Lower leg skin (tissue), 4 donors: Measurements from ENCODE around the gene COQ4. TPM values are rescaled to one million over a fixed set of nuclear protein-coding genes. Genes with fewer than 3 reads are reported as not detected.

ENCODE experiments used
- DNase-seq, 2 donors: peaks; one replicate each; pipeline ENCODE4 v3.0.0-alpha.2; 2019; ENCODE audit warnings: low spot score in 2 of 2
- H3K4me3 ChIP-seq: fragments of 200-600 bp; sonication (generic); 2 replicates; pipeline ENCODE4 v1.5.1; 2017; ENCODE audit warnings: mild to moderate bottlenecking, low read depth; ENCODE audit not compliant: poor library complexity, severe bottlenecking
- CTCF ChIP-seq, 3 donors: fragments of 450-650 bp; IDR thresholded peaks; one replicate each; pipeline ENCODE4 v1.5.1; 2016; ENCODE audit warnings: antibody characterized with exemption in 3 of 3, mild to moderate bottlenecking in 3 of 3, moderate library complexity in 2 of 3
- POLR2A ChIP-seq, 2 donors: fragments of 450-650 bp; IDR thresholded peaks; one replicate each; pipeline ENCODE4 v1.6.1; 2016 to 2017; ENCODE audit warnings: antibody characterized with exemption in 2 of 2, mild to moderate bottlenecking in 1 of 2, moderate library complexity in 1 of 2
- WGBS, 2 donors: methylation state at CpG; one replicate each; pipeline ENCODE4 v1.1.5; 2018; 5-methylcytosine and 5-hydroxymethylcytosine counted together
- intact Hi-C: fragments of 100-400 bp; cut with DNase I; formaldehyde crosslinking; loops from one replicate; pipeline ENCODE4 v1.15.0; 2023; ENCODE audit warnings: low total_unique reads
- total RNA-seq, 4 donors: library from RNA; depleted of rRNA; stranded (reverse); fragments of >200 nt; gene quantifications; one replicate each; pipeline ENCODE4 v1.1.0, GENCODE V29; 2016

The COQ4 gene
- total RNA-seq, 4 donors from 2014 or later, result 80.4 to 120 (median 99.4) TPM

- TF ChIP-seq CTCF (IDR thresholded peaks at IDR 0.05), result no peak
- TF ChIP-seq POLR2A (IDR thresholded peaks at IDR 0.05), result no peak
- DNase-seq, result no peak
- intact Hi-C loops, result no loop called here
- WGBS, 2 donors, result 83 to 85% methylated on average over 12 of the region's 12 CpGs
- no peak overlapping the region for H3K4me3 ChIP-seq
Measured at GRCh38 chr9:128323791-128324190, 1.2 kb downstream of the COQ4 start.

GRCh38 chr9:128324401-128324800, 1.8 kb downstream of the COQ4 start:
- no peak overlapping the region for H3K4me3 ChIP-seq
- TF ChIP-seq CTCF (IDR thresholded peaks at IDR 0.05), result no peak
- TF ChIP-seq POLR2A (IDR thresholded peaks at IDR 0.05), result no peak
- no peak for DNase-seq
- WGBS, 2 donors, result 94 to 100% methylated on average over 1 of the region's 1 CpG
- intact Hi-C loops, result no loop called here

GRCh38 chr9:128325629-128326028, 3.0 kb downstream of the COQ4 start:
- WGBS, 2 donors, result 60 to 66% methylated on average over 13 of the region's 13 CpGs
- TF ChIP-seq POLR2A (IDR thresholded peaks at IDR 0.05) (no peak), CTCF (IDR thresholded peaks at IDR 0.05) (no peak)
- intact Hi-C loops, result no loop called here
- no peak overlapping the region for H3K4me3 ChIP-seq
- DNase-seq, result no peak

- no peak for DNase-seq
- WGBS, 2 donors, result 82 to 83% methylated on average over 8 to 11 of the region's 11 CpGs
- intact Hi-C loops, result no loop called here
- TF ChIP-seq POLR2A (IDR thresholded peaks at IDR 0.05), result no peak
- no peak for TF ChIP-seq CTCF (IDR thresholded peaks at IDR 0.05)
- no peak overlapping the region for H3K4me3 ChIP-seq
Measured at GRCh38 chr9:128333451-128333869, 10.8 kb downstream of the COQ4 start.

GRCh38 chr9:128335161-128335560, 12.5 kb downstream of the COQ4 start:
- TF ChIP-seq POLR2A (IDR thresholded peaks at IDR 0.05), result no peak
- no peak for TF ChIP-seq CTCF (IDR thresholded peaks at IDR 0.05)
- H3K4me3 ChIP-seq, result no peak overlapping the region
- no peak for DNase-seq
- intact Hi-C loops, result no loop called here
- 62 to 71% methylated on average over 7 of the region's 7 CpGs for WGBS, 2 donors

GRCh38 chr9:128335914-128336313, 13.3 kb downstream of the COQ4 start:
- TF ChIP-seq CTCF (IDR thresholded peaks at IDR 0.05) (no peak), POLR2A (IDR thresholded peaks at IDR 0.05) (no peak)
- intact Hi-C loops, result no loop called here
- WGBS, 2 donors, result 77 to 83% methylated on average over 2 of the region's 2 CpGs
- DNase-seq, result no peak
- no peak overlapping the region for H3K4me3 ChIP-seq
